Measurements from ENCODE around the gene GABRG2.

Gene GABRG2

DNA sequence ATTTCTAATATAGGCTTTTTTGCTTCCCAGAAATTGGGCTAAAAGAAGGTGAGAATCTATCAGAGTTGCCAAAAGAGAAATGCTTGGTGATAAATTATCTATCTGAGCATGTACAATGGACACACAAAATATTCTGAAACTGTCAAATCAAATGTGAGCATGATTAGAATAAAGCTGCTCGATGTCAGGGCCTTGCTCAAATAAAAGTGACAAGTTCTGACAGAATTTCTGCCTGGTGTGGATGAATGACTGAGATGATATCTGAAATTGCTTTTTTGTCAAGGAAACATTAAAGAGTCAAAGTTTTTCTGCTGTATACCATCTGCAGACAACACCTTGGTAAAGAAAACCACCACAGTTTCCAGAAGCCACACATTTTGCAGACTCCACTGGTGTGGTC lies 128.8 kb downstream of the GABRG2 start:
- no peak for DNase-seq

DNA sequence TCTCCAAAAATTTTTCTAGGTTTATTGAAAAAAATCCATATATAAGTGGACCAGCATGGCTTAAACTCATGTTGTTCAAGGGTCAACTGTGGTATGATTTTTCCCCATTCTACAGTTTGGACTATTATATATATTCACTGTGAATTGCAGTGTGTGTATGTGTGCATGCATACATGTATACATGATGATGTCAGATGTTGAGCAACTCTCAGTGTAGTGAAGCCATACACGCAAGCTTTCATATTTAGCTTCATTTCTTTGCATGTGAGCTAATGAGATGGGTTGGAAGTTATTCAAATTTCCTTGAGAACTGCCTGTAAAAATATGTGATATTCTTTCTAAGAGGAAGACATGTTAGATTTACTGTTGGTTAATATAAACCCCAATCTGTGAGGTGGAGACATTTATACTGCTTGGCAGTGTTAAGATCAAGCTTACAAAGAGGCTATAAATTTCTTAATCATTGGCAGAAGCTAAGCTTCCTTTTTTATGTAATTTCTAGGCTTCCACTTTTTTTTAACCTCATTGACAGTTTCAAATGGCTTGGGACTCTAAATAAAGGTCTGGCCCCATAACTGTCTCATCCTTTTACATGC lies 134.8 kb downstream of the GABRG2 start:
- no peak for DNase-seq
